GM12878 (cell line): Measurements from ENCODE around the gene ZBTB22. TPM values are rescaled to one million over a fixed set of nuclear protein-coding genes. Genes with fewer than 3 reads are reported as not detected.

Experiments
- CEBPB ChIP-seq, 2 experiments: fragments of 150-350 bp in 1 of 2; IDR thresholded peaks; 2 replicates each; pipeline ENCODE4 v1.6.1; 2012 to 2014; ENCODE audit warnings: low read depth in 2 of 2, low read length in 2 of 2, borderline replicate concordance in 1 of 2, inconsistent platforms in 1 of 2
- EGR1 ChIP-seq, 2 experiments: IDR thresholded peaks; 1 replicate in 1 of 2; 2 replicates in 1 of 2; pipeline ENCODE4 v1.6.1; 2011 to 2012; ENCODE audit warnings: low read depth in 2 of 2, low read length in 2 of 2, borderline replicate concordance in 1 of 2, mild to moderate bottlenecking in 1 of 2, moderate library complexity in 1 of 2
- ESRRA ChIP-seq: IDR thresholded peaks from 2 replicates; pipeline ENCODE4 v1.6.1; 2012; ENCODE audit warnings: mild to moderate bottlenecking, low read length, improper control_type of control experiment
- EZH2 ChIP-seq: IDR thresholded peaks from 2 replicates; pipeline ENCODE4 v1.6.1; 2012; ENCODE audit warnings: low read depth, mild to moderate bottlenecking, control low read depth, inconsistent platforms, low read length, borderline replicate concordance; ENCODE audit not compliant: control insufficient read depth
- MEF2B ChIP-seq: fragments of 450-650 bp; IDR thresholded peaks from 2 replicates; pipeline ENCODE4 v1.6.1; 2018; ENCODE audit warnings: mild to moderate bottlenecking, moderate library complexity; ENCODE audit not compliant: partially characterized antibody, poor library complexity, severe bottlenecking
- MXI1 ChIP-seq: fragments of 150-350 bp; IDR thresholded peaks from 2 replicates; pipeline ENCODE4 v1.6.1; 2011; ENCODE audit warnings: low read depth, mild to moderate bottlenecking, inconsistent platforms, low read length, improper control_type of control experiment
- MYC ChIP-seq: IDR thresholded peaks from 2 replicates; pipeline ENCODE4 v1.6.1; 2011; ENCODE audit warnings: mild to moderate bottlenecking, low read length, moderate library complexity, inconsistent platforms; ENCODE audit not compliant: insufficient read depth, insufficient replicate concordance, insufficient read length, severe bottlenecking
- RAD21 ChIP-seq: IDR thresholded peaks from 2 replicates; pipeline ENCODE4 v1.6.1; 2011; ENCODE audit warnings: mild to moderate bottlenecking, low read depth, low read length, moderate library complexity; ENCODE audit not compliant: insufficient read depth
- RB1 ChIP-seq: fragments of 450-650 bp; formaldehyde crosslinking; IDR thresholded peaks from 2 replicates; pipeline ENCODE4 v1.6.1; 2017; ENCODE audit warnings: mild to moderate bottlenecking, borderline replicate concordance
- SREBF2 ChIP-seq: IDR thresholded peaks from 2 replicates; pipeline ENCODE4 v1.6.1; 2012; ENCODE audit warnings: mild to moderate bottlenecking, low read length
- ZNF274 ChIP-seq: IDR thresholded peaks from one replicate; pipeline ENCODE4 v1.8.0; 2011; ENCODE audit not compliant: insufficient read length, insufficient read depth
- polyA plus RNA-seq, 11 experiments: library from polyadenylated mRNA; depleted of rRNA in 4 of 11; unstranded in 6 of 11; stranded (reverse) in 5 of 11; fragments of >200 nt; fragmentation: Nextera tagmentation in 4 of 11; fragmentation: Illumina TruSeq in 1 of 11; extraction: Ambion mirVana in 4 of 11; extraction: Trizol in 1 of 11; gene quantifications; 1 replicate in 1 of 11; 2 replicates in 10 of 11; pipeline versions ENCODE4 v1.2.1 to v1.2.3, GENCODE V29; 2011 to 2016; ENCODE audit warnings: inconsistent platforms in 2 of 11, missing spikeins in 2 of 11, low read depth in 1 of 11
- total RNA-seq, 4 experiments: library from RNA; depleted of rRNA in 3 of 4; stranded (reverse); fragments of >200 nt in 3 of 4; fragmentation: Illumina TruSeq in 1 of 4; extraction: Trizol in 1 of 4; gene quantifications; 2 replicates each; pipeline versions ENCODE4 v1.2.1 to v1.2.3, GENCODE V29; 2013 to 2021
- TF ChIP-seq, protein P1 (sequence below): IDR thresholded peaks from 2 replicates; pipeline ENCODE4 v1.6.1; 2012; ENCODE audit warnings: low read depth, low read length, improper control_type of control experiment
- TF ChIP-seq, protein P2 (sequence below): fragments of 450-650 bp; IDR thresholded peaks from 2 replicates; pipeline ENCODE4 v1.6.1; 2018; ENCODE audit warnings: mild to moderate bottlenecking, low read depth, moderate library complexity; ENCODE audit not compliant: partially characterized antibody

ZBTB22 gene
- total and polyA plus RNA-seq, 10 of the 15 experiments (the other 5 are each of a cell fraction or from before 2014, with no cell fraction given) = 0.11 to 9.9 (median 4.8) TPM

DNA sequence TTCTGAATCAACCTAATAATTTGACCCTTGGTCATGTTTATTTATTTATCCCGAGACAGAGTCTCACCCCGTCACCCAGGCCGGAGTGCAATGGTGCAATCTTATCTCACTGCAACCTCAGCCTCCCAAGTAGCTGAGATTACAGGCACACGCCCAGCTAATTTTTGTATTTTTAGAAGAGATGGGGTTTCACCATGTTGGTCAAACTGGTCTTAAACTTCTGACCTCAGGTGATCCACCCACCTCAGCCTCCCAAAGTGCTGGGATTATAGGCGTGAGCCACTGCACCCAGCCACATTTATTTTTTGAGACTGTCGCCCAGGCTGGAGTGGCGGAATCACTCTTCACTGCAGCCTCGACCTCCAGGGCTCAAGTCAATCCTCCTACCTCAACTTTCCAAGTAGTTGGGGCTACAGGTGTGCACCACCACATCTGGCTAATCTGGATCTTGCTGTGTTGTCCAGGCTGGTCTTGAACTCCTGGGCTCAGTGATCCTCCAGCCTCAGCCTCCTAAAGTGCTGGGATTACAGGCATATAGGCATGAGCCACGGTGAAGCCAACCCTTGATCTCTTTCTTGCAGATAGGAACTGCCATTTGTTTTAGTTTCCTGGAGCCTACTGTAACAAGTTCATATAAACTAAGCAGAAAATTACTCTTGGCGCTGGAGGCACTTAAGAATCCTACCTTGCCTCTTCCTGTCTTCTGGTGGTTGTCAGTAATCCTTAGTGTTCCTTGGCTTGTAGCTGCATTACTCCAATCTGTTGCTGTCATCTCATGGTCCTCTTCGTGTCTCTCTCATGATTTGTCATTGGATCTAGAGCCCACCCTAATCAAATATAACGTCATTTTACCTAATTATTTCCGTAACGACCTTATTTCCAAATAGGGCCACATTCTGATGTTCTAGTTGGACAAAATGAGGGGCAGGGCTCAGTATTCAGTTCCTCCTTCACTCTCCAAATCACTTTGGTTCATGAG is 43.3 kb downstream of the ZBTB22 start (continued):
- TF ChIP-seq EZH2 (no peak), MYC (no peak), MEF2B (no peak), MXI1 (no peak), ZNF274 (no peak), ESRRA (no peak), RB1 (no peak), SREBF2 (no peak), CEBPB (IDR thresholded peaks at IDR 0.05; ENCODE audit: borderline replicate concordance in 1 of 2, low read depth in 2 of 2, low read length in 2 of 2) (no peak), RAD21 (no peak), EGR1 (IDR thresholded peaks at IDR 0.05; ENCODE audit: borderline replicate concordance in 1 of 2, low read depth in 2 of 2, low read length in 2 of 2) (no peak)
- TF ChIP-seq, protein P1, sequence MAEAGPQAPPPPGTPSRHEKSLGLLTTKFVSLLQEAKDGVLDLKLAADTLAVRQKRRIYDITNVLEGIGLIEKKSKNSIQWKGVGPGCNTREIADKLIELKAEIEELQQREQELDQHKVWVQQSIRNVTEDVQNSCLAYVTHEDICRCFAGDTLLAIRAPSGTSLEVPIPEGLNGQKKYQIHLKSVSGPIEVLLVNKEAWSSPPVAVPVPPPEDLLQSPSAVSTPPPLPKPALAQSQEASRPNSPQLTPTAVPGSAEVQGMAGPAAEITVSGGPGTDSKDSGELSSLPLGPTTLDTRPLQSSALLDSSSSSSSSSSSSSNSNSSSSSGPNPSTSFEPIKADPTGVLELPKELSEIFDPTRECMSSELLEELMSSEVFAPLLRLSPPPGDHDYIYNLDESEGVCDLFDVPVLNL = no peak
- TF ChIP-seq, protein P2, sequence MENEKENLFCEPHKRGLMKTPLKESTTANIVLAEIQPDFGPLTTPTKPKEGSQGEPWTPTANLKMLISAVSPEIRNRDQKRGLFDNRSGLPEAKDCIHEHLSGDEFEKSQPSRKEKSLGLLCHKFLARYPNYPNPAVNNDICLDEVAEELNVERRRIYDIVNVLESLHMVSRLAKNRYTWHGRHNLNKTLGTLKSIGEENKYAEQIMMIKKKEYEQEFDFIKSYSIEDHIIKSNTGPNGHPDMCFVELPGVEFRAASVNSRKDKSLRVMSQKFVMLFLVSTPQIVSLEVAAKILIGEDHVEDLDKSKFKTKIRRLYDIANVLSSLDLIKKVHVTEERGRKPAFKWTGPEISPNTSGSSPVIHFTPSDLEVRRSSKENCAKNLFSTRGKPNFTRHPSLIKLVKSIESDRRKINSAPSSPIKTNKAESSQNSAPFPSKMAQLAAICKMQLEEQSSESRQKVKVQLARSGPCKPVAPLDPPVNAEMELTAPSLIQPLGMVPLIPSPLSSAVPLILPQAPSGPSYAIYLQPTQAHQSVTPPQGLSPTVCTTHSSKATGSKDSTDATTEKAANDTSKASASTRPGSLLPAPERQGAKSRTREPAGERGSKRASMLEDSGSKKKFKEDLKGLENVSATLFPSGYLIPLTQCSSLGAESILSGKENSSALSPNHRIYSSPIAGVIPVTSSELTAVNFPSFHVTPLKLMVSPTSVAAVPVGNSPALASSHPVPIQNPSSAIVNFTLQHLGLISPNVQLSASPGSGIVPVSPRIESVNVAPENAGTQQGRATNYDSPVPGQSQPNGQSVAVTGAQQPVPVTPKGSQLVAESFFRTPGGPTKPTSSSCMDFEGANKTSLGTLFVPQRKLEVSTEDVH = no peak
